Stimulated activated CD4-positive, alpha-beta T cell treated with anti-CD3 and anti-CD28 coated beads, Interleukin-4, amount 100 ng/mL, for 4 hours (primary cell): ENCODE data around the gene KTN1.

ENCODE experiments used
- DNase-seq, 2 experiments: peaks; one replicate each; pipeline ENCODE4 v3.0.0-alpha.2; 2020

Gene KTN1, protein sequence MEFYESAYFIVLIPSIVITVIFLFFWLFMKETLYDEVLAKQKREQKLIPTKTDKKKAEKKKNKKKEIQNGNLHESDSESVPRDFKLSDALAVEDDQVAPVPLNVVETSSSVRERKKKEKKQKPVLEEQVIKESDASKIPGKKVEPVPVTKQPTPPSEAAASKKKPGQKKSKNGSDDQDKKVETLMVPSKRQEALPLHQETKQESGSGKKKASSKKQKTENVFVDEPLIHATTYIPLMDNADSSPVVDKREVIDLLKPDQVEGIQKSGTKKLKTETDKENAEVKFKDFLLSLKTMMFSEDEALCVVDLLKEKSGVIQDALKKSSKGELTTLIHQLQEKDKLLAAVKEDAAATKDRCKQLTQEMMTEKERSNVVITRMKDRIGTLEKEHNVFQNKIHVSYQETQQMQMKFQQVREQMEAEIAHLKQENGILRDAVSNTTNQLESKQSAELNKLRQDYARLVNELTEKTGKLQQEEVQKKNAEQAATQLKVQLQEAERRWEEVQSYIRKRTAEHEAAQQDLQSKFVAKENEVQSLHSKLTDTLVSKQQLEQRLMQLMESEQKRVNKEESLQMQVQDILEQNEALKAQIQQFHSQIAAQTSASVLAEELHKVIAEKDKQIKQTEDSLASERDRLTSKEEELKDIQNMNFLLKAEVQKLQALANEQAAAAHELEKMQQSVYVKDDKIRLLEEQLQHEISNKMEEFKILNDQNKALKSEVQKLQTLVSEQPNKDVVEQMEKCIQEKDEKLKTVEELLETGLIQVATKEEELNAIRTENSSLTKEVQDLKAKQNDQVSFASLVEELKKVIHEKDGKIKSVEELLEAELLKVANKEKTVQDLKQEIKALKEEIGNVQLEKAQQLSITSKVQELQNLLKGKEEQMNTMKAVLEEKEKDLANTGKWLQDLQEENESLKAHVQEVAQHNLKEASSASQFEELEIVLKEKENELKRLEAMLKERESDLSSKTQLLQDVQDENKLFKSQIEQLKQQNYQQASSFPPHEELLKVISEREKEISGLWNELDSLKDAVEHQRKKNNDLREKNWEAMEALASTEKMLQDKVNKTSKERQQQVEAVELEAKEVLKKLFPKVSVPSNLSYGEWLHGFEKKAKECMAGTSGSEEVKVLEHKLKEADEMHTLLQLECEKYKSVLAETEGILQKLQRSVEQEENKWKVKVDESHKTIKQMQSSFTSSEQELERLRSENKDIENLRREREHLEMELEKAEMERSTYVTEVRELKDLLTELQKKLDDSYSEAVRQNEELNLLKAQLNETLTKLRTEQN (N-terminal part only)

DNA sequence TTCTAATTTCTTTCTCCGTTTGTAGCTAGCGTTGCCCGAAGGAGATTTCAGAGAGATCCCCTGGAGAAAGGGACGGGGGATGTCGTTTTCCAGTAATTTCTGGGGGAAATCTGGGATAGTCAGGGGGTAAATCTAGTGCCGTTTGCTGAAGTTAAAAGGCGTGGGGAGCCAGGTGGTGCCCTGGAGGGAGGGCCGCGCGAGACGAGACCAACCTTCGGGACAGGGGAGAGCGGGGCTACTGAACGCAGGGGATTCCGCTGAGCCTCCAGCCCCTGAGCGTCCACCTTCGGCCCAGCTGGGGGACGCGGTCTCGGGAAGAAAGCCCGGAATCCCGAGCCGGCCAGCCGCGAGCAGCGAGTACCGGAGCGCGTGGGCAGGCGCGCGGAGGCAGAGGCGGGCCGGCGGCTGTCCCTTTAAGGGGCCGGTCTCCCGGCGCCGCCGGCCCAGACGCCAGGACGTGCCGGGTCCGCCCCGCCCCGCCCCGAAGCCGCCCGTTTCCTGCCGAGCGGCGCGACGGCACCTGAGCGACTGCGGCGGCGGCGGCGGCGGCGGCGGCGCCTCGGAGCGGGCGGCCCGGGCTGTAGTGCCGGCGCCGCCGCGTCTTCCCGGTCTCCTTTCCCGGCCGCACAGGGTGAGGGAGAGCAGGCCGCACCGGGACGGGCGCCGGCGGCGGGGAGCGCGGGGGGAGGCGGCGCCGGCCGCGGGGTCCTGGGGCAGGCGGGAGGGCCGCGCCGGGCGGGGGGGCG, at the start of gene KTN1:
Gene KTN1 (plus strand): TSS at position 484 of the 746 bp plus-strand sequence. CDS start 31,842 bp downstream, outside the sequence.
- DNase-seq = peak; percentile 80 to 86

DNA sequence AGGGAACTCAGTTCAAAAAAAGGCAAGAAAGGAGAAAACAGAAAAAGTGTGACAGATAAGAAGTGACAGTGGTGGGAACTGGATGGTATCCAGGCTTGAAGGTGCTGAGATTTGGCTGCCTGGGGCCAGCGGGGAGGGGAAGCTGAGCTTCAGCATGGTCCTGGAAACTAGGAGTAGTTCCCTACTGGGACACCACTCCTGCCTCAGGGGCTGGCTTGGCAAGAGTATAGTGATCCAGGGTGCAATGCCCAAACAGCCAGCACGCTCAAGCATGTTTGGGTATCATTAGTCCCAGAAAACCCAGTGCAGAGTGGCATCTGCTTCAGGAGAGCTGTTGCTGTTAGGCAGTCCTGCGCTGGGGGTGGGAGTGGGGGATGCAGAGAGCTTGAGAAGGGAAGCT, 49.5 kb upstream of the KTN1 start:
- no peak for DNase-seq

DNA sequence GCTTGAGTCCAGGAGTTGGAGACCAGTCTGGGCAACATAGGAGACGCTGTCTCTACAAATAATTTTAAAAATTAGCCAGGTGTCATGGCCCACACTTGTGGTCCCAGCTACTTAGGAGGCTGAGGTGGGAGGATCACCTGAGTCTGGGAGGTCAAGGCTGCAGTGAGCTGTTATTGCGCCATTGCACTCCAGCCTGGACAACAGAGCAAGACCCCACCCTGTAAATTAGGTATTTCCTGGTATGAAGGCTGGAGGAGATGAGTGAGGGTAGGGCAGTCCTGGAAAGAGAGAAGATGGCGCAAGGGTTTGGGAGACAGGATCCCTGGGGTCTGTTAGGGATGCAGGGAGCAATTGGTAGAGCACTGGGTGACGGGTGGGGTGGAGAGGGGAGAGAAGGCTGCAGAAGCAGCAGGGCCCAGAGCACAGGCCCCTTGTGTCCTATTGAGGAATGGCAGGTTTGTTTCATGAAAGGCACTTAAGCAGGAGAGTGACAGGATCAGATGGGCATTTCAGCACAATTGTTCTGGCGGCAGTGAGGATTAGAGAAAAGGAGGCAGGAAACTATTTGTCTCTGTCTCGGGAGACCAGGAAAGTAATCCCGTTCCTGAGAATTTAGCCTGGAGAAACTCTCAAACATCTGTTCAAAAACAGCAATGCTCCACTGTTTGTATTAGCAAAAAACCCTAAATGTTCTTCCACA, 47.2 kb upstream of the KTN1 start:
- DNase-seq = no peak

DNA sequence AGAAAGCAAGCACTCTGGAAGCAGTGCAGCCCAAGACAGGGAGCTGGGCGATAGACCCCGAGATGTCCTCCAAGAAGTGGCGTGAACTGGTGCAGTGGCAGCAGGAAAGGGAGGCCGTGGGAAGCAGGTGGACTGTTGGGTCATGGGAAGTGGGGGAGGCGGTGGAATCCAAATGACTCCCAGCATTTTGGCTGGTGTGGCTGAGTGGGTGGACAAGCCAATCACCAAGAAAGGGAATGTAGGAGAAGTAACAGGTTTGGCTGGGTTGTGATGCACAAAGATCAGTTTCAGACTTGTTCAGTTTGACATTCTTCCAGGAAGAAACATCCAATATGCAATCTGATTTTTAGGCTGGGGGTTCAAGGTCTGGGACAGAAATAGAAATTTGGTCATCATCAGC, 46.0 kb upstream of the KTN1 start:
- DNase-seq = no peak

DNA sequence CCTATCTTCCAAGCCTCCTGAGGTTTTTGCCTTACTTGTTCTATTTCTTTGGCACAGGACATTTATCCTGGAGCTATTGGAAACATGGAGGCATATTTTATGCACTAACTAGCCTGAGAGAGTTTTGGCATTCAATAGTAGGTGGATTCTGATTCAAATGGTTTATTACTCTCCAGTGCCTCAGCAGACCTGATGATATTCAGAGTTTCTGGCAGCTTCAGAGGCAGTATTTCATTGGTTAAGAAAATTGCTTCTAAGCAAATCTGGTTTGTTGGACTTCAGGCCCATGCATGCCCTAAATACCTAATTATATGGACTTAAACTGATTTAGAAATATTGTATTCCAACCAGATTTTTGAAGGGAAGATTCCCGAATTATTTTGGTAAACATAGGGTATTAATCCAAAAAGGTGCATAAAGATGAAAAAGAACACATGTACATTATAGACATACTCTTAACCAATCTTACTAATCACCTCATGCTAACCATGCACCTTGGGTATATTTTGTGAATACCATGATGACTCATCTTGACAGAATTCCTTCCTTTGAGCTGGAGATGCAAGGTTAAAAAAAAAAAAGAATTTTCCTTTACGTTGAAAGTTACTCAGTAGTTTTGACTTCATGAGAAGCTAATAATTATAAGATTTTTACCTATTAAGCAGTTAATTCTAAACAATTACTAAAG, 44.3 kb upstream of the KTN1 start:
- DNase-seq = no peak

DNA sequence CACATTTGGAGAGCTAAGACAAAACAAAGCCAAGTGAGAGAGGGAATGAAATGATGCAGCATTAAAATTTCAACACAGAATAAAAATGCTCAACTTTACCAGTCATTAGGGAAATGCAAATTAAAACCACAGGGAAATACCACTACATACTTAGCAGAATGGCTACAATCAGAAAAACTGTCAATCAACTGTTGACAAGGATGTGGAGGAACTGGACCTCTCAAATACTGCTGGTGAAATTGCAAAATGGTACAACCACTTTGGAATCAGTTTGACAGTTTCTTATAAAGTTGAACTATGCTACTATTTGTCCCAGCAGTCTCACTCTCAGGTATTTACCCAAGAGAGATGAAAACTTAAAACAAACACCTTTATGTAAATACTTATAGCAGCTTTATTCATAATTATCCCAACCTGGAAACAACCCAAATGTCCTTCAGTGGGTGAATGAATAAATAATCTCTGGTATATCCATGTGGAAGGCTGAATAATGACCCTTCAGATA, 43.8 kb upstream of the KTN1 start:
- no peak for DNase-seq

DNA sequence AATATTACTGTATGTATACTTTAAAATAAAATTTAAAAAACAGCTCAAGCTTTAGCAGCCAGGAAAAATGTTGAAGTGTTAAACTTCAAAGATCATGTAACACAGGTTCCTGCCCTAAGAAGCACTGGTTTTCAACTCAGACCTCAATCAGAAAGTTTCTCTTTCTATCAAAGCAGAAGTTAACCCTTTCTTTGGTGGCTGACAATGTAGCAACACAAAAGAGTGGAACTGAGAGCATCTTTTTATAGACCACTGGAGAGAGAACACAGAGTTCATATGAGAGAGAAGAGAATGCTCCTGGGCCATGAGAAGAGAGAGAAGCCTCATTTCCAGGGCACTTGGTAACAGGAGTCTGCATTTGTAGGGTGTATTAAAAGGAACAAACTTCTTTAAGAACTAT, 42.2 kb upstream of the KTN1 start:
- no peak for DNase-seq

DNA sequence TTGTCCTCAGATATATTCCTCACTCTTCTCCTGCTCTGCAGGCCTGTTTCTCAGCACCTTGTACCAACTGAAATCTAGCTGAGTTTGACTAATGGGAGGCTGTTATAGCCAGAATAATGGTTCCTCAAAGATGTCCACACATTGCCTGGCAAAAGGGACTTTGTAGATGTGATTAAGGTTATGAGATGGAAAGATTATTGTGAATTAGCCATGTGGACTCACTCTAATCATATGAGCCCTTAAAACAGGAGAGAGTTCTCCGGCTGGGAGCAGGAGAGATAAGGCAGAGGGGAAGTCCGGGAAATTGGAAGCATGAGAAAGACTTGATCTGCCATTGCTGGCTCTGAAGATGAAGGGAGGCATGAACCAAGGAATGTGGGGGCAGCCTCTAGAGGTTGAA, 40.0 kb upstream of the KTN1 start:
- DNase-seq = no peak

DNA sequence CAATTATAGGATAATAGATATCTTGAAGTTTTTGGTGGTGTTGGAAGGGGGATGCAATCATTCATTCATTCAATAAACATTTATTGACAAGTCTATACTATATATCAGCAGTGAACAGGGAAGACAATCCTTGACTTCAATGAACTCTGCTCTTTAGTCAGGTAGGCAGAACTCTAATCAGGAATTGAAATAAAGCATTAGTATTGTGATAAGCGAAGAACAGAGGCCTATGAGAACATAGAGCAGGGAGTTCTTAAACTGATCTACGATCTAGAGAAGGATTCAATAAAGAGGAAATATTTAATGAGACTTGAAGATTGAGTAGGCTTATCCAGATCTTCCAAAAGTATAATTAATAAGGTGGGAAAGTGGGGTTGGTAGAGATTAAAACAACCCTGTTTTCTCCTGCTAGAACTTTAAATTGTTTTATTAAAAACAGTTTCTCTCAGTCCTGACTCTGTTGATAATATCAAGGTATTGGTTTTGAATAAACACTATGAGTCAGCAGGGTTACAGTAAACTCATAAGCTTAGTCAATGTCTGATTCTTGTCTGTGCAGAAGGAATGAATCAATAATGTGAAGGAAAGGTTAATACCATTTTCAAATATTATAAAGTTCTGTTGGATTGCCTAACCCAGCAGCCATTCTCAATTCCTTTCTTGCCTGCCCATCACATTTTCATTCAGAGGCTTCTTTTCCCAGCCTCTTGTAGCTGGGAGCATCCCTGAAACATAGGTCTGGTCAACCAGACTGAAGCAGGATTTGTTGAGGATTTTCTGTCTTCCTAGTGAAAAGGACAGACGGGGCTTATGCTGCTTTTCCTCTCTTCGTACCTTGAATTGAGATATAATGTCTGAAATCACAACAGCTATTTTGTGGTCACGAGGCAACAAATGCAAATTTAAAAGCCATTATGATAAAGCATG, 38.9 kb upstream of the KTN1 start:
- DNase-seq = no peak

DNA sequence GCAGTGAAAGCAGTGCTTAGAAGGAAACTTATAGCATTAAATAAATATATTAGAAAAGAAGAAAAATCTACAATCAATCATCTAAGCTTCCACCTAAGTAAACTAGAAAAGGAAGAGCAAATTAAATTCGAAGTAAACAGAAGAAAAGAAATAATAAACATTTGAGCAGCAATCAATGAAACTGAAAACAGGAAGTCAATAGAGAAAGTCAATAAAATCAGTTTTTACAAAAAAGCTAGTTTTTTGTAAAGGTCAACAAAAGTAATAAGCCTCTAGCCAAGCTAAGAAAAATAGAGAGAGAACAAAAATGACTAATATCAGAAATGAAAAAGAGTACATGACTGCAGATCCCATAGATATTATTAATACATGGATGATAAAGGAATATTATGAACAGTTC, 34.2 kb upstream of the KTN1 start:
- no peak for DNase-seq

DNA sequence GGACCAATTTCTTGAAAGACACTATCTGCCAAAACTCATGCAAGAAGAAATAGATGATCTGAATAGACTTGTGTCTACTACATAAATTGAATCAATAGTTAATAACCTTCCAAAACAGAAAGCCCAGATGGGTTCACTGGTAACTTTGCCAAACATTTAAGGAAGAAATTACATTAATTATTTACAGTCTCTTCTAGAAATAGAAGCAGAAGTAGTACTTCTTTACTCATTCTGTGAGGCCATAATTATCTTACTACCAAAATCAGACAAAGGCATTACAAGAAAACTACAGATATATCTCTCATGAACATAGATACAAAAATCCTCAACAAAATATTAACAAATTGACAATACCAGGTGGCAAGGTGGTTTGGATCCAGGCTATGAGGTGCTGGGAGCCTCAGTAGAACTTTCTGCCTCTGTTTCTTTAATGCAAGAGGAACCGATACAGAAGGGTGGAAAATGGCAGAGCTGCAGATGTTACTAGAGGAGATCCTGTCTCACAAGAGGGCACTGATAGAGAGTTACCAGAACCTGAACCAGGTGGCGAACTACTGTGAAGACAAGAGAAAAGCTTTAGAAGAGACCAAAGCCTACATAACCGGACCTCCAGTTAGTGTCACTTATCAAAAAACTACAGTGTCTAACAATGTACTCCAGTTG, 33.7 kb upstream of the KTN1 start:
- no peak for DNase-seq

DNA sequence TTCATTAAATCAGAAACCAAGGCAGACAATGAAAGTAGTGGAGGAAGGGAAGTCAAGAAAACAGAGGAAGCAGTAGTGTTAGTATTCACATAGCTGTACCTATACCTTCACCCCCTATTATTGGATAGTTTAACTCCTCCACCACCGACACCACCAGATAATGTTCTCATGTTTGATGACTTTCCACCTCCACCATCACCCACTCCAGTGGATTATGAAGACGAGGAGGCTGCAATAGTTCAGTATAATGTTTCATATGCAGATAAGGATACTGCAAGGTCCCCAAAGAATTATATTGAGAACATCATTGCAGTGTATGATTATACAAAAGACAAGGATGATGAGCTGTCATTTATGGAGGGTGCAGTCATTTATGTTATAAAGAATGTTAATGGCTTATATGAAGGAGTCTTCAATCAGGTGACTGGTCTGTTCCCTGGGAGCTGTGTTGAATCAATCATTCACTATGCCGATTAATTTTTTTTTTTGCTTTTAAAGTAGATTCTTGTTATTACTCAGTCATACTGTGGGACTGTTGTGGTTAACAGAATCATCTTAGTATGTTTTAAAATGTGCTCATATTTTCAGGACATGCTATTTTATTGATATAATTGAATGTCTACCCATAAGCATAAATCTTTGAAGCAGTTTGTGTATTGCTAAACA, 32.2 kb upstream of the KTN1 start:
- DNase-seq = no peak

DNA sequence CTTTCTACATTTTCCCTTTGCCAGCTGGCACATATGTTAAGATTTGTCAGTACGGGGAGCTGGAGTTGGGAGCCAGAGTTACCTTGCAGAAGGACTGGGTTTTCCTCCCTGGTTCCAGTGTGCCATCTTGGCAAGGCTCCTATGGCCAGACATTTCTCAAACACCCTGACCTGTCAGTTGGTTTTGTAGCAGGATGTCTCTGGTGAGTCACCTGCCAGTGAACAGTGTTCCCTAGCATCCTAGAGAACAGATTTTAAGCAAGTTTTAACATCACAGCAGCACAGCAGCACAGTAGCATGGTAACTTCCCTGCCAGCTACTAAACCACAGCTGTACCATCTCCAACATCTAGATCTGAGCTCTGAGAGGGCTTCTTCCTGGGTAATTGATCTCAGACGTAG, 26.2 kb upstream of the KTN1 start:
- DNase-seq = no peak

DNA sequence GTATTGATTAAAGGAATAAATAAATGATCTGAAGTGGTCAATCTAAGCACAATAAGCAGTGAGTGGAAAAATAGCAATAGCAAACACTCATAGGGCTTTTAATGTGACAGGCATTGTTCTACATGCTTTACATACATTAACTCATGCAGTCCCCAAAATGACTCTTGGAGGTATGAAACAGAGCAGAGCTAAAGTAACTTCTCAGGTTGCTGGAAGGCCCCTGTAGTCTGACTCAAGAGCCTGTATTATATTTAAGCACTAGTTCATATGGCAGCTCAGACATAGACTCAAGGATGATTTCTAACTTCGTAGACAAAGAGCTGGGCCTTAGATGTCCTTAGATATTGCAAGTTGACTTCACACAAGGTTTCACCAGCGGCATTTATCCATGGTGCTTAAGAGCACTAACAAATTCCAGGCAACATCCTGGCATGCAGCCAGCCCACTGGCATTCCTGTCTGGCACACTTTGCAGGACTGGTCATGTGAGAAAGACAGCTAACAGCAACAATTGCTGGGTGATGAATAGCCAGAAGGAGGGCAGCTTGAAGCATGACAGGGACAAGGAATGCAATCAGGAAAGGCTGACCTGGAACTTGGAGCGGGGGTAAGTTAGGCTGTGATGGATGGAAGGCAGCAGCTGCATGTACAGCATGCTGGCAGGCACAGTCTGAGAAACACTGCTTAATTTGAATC, 22.9 kb upstream of the KTN1 start:
- DNase-seq = no peak

DNA sequence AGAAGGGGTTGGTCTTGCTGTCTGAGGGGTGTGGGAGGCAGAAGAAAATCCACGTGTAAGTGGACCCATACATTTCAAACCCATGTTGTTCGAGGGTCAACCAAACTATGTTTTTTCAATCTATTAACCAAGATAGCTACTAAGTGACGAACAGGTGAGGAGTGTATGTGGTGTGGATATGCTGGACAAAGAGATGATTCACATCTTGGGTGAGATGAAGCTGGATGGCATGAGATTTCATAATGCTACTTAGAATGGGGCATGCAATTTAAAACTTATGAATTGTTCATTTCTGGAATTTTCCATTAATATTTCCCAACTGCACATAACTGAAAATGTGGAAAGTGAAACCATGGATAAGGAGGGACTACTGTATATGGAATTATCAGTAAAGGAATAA, 17.9 kb upstream of the KTN1 start:
- no peak for DNase-seq

DNA sequence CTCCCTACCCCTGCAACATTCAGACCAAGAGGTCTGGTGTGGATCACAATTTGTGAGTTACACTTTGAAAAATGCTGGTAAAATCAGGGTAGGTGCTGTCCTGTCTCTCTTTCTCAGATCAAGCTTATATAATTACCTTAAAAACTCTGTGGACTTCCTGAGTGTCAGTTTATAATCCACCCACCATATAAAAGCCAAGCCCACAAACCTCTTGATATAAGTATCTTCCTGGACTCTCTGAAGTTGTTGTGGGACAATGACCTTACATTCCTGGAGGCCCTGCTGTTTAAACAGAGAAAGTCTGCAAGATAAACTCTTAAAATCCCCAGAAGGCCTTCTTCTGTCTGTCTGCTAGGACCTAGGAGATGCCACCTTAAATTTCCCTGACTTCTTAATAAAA, 11.4 kb upstream of the KTN1 start:
- no peak for DNase-seq

DNA sequence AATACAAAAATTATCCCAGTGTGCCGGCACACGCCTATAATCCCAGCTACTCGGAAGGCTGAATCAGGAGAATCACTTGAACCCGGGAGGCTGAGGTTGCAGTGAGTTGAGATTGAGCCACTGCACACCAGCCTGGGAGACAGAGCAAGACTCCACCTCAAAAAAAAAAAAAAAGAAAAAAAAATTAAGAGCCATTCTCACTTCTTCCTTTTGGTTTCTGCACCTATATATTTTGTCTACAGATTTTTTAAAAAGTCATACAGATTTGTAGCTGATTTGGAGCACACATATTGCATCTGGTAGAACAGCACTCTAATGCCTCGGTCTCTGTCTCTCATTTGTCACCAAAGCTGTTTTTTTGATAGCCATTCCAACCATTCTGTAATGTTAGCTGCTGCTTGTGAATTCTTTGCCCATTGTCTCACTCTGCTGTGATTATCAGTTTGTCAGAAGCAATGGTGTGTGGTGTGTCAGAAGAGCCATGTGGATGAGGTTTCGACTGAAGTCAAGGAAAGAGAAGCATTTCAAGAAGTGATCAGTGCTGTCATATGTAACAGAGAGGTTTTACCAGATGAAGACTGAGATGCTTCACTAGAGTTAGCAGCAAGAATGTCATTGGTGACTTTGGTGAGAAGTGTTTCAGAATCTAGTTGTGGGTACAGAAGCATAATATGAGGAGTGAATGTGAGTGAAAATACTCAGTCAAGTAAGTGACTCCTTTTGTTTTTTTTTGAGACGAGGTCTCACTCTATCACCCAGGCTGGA, 8.7 kb upstream of the KTN1 start:
- no peak for DNase-seq
